HG03066 (cell line): ENCODE data around the gene TMEM201.
"Not testable (repeated sequence)": the region's sequence is repeated elsewhere in the genome, so short reads cannot be mapped to it uniquely, and the experiment has no call there.

Experiments used
- ATAC-seq: cut with Tn5 transposase; IDR thresholded peaks from one replicate; pipeline ENCODE4 v1.9.1; 2021; ENCODE audit warnings: low read depth; ENCODE audit not compliant: unreplicated experiment

Gene TMEM201

GRCh38 chr1:9615316-9616063 lies 26.8 kb downstream of the TMEM201 start:
- no peak for ATAC-seq

GRCh38 chr1:9618909-9619679 lies 30.4 kb downstream of the TMEM201 start:
- no peak for ATAC-seq

GRCh38 chr1:9621032-9621431 lies 32.3 kb downstream of the TMEM201 start:
- ATAC-seq: no peak

- no peak for ATAC-seq
Observed at GRCh38 chr1:9624081-9624480, 35.4 kb downstream of the TMEM201 start.

DNA sequence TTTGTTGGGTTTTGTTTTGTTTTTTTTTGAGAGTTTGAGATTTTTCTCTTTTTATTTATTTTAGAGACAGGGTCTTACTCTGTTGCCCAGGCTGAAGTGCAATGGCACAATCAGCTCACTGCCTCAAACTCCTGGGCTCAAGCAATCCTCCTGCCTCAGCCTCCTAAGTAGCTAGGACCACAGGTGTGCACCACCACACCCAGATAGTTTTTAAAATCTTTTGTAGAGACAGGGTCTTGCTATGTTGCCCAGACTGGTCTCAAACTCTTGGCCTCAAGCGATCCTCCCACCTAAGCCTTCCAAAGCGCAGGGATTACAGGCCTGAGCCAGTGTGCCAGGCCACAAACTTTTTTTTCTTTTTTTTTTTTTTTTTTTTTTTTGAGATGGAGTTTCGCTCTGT lies 36.3 kb downstream of the TMEM201 start:
- not testable (repeated sequence) for ATAC-seq

GRCh38 chr1:9626201-9626608 lies 37.5 kb downstream of the TMEM201 start:
- ATAC-seq: peak; percentile 46

DNA sequence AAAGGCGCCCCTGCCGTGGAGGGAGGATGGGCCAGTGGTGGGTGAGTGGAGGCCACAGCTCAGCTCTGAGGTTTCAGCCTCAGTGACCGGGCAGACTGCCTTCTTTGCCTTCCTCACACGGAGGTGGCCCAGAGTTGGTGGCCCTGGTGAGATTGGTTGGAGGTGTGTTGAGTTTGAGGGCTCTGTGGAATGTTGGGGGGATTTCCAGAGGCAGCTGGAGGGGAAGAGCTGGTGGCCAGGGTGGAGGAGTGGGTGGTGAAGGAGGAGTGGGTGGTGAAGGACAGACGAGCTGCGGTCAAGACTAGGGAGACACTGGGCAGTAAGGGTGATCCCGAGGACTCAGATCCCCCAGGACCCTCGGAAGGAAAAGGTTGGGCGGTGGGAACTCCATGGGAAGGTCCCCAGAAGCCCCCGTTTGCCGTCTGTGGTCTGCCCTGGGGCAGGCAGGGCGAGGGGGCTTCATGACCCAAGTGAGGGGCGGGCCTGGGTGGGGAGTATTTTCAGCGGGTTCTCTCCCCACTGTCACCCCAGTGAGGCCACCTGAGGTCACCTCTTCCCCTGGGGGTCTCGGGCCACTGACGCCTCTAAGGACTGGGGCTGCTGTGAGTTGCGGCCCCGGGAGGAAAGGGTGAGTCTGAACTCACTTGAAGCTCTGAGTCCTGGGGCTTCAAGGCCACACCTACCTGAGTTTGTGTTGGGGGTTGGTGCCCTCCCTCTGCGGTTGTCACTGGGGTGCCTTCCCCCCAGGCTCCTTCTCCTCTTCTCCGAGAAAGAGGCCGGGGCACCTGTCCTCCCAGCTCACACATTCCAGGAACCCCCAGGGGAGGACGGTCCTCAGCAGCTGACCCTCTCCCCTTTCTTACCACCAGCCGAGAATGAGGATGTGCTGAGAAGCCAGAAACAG lies 40.1 kb downstream of the TMEM201 start:
- ATAC-seq: no peak

GRCh38 chr1:9629445-9630201 lies 40.9 kb downstream of the TMEM201 start:
- no peak for ATAC-seq

GRCh38 chr1:9630331-9631111 lies 41.8 kb downstream of the TMEM201 start:
- no peak for ATAC-seq

- no peak for ATAC-seq
Observed at GRCh38 chr1:9631613-9632012, 42.9 kb downstream of the TMEM201 start.

DNA sequence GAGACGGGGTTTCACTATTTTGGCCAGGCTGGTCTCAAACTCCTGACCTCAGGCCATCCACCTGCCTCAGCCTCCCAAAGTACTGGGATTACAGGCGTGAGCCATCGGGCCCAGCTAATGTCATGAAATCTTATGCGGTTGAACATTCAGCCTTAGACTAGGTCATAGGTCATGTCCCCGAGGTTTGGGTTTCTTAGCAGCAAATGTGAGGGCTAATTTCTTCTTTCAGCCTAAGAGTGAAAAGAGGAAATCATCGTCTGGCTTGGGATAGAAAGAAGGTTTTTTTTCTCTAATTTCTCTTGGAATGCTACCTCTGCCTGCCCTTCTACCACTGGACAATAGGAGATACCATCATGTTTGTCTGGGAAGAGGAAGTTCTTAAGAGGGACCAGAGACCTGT lies 44.8 kb downstream of the TMEM201 start:
- no peak for ATAC-seq

- no peak for ATAC-seq
Observed at GRCh38 chr1:9634582-9634981, 45.9 kb downstream of the TMEM201 start.

DNA sequence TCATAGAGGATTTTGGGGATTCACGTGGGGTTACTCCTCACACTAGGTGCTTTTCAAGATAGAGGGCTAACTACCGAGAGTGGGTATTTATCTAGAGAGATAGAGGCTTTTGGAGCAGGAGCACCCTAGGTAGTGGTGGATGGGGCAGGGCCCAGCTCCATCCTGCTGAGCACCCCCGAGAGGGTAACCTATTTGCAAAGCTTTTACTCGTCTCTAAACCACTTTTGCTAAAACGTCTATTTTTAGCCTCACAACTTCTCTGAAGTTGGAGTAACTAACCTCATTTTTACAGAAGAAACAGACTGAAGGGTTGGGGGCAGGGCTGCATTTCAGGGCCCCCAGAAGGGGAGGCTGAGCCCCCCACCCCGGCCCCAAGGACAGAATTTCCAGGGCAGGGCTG lies 50.5 kb downstream of the TMEM201 start:
- no peak for ATAC-seq

DNA sequence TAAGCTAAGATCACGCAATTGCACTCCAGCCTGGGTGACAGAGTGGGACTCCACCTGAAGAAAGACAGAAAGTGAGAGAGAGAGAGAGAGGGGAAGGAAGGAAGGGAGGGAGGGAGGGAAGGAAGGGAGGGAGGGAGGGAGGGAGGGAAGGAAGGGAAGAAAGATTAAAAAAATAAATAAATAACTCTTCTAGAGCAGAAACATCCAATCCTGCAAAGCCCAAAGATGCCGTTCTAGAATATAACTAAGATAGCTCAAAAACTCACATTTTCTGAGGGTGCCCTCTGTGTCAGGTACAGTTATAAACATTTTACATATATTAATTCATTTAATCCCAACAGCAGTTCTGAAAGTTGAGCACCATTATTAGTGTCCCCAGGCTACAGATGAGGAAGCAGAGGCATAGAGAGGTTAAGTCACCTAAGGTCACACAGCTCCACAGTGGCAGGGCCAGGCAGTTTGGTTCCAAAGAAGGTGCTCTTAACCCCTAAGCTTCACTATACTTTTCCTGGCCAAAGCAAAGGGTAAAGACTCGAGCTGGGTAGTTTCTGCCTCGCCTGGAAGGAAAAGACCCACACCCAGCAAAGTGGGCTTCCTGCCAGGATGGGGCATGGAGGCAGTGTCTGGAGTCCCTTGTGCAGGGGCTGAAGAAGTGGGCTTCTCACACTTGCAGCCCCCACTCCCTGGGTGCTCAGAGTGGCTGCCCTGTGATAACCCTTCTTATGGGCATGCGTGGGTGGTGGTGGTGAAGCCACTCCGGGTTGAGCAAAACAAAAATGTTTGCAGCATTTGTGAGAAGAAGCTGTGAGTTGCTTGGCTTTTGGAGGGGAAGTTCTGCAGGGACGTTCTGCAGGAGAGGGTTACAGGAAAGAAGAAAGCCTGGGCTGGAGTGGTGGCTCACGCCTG lies 54.9 kb downstream of the TMEM201 start:
- ATAC-seq: no peak

- ATAC-seq: no peak
Observed at GRCh38 chr1:9646037-9646436, 57.3 kb downstream of the TMEM201 start.

DNA sequence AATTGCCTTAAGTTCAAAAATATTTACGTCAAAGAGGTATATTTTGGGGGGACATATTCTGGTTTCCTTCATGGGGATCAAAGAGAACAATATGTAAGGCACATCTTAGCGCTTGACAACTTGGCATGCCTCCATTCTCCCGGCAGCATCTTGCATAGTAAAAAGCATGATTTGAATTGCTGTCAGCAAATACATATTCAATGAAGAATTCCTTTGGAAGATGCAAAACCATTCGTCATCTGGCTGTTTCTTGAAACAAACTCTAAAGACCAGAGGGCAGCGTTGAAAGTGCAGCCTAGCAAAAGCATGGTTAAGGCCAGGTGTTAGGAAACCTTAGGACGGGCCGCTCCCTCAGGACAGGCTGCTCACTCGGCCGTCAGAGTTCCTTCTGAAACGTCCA lies 59.5 kb downstream of the TMEM201 start:
- ATAC-seq: no peak

- no peak for ATAC-seq
Observed at GRCh38 chr1:9649769-9650168, 61.1 kb downstream of the TMEM201 start.

- no peak for ATAC-seq
Observed at GRCh38 chr1:9651220-9651564, 62.5 kb downstream of the TMEM201 start.
